Trophoblast cell (in vitro differentiated cells and primary cell): ENCODE data around the gene ZNF320.
A peak's percentile ranks its signal among the peaks of the same experiment; 100 is the strongest.
"Not testable (repeated sequence)": the region's sequence is repeated elsewhere in the genome, so short reads cannot be mapped to it uniquely, and the experiment has no call there.

Experiments used
- DNase-seq, 2 donors: peaks; one replicate each; pipeline ENCODE4 v3.0.0-alpha.2; 2016
- H2AFZ ChIP-seq: 2 replicates; pipeline ENCODE4 v1.6.1; 2013; ENCODE audit warnings: low read length, moderate library complexity, mild to moderate bottlenecking; ENCODE audit not compliant: insufficient read depth, poor library complexity
- H2AK5ac ChIP-seq: 2 replicates; pipeline ENCODE4 v1.6.1; 2013; ENCODE audit warnings: mild to moderate bottlenecking, low read length
- H2BK120ac ChIP-seq: 2 replicates; pipeline ENCODE4 v1.6.1; 2013; ENCODE audit warnings: low read length, mild to moderate bottlenecking, moderate library complexity; ENCODE audit not compliant: insufficient read depth, poor library complexity
- H2BK12ac ChIP-seq: 2 replicates; pipeline ENCODE4 v1.6.1; 2013; ENCODE audit warnings: mild to moderate bottlenecking, low read length, moderate library complexity
- H2BK5ac ChIP-seq: 2 replicates; pipeline ENCODE4 v1.6.1; 2013; ENCODE audit warnings: low read length, low read depth, moderate library complexity, mild to moderate bottlenecking; ENCODE audit not compliant: poor library complexity
- H3K14ac ChIP-seq: 2 replicates; pipeline ENCODE4 v1.6.1; 2013; ENCODE audit warnings: mild to moderate bottlenecking, low read length
- H3K18ac ChIP-seq: 2 replicates; pipeline ENCODE4 v1.6.1; 2013; ENCODE audit warnings: mild to moderate bottlenecking, low read length
- H3K23ac ChIP-seq: 2 replicates; pipeline ENCODE4 v1.6.1; 2013; ENCODE audit warnings: low read length
- H3K27ac ChIP-seq: 2 replicates; pipeline ENCODE4 v1.5.1; 2013; ENCODE audit warnings: low read depth, mild to moderate bottlenecking, inconsistent platforms, low read length, moderate library complexity
- H3K27me3 ChIP-seq: 2 replicates; pipeline ENCODE4 v1.6.1; 2013; ENCODE audit warnings: inconsistent platforms, mild to moderate bottlenecking, low read length, moderate library complexity; ENCODE audit not compliant: insufficient read depth
- H3K36me3 ChIP-seq, 2 experiments: 1 replicate in 1 of 2; 2 replicates in 1 of 2; pipeline ENCODE4 v1.6.1; 2013; ENCODE audit warnings: low read length in 2 of 2, mild to moderate bottlenecking in 2 of 2, moderate library complexity in 1 of 2; ENCODE audit not compliant: insufficient read depth in 2 of 2, control insufficient read depth in 1 of 2
- H3K4ac ChIP-seq: 2 replicates; pipeline ENCODE4 v1.6.1; 2013; ENCODE audit warnings: low read depth, mild to moderate bottlenecking, low read length, moderate library complexity
- H3K4me1 ChIP-seq, 2 experiments: 1 replicate in 1 of 2; 2 replicates in 1 of 2; pipeline ENCODE4 v1.6.1; 2013; ENCODE audit warnings: low read length in 2 of 2, mild to moderate bottlenecking in 2 of 2, moderate library complexity in 1 of 2; ENCODE audit not compliant: insufficient read depth in 2 of 2, control insufficient read depth in 1 of 2
- H3K4me2 ChIP-seq: 2 replicates; pipeline ENCODE4 v1.6.1; 2013; ENCODE audit warnings: inconsistent platforms, mild to moderate bottlenecking, low read length, moderate library complexity
- H3K4me3 ChIP-seq: 2 replicates; pipeline ENCODE4 v1.5.1; 2013; ENCODE audit warnings: mild to moderate bottlenecking, low read depth, low read length, inconsistent platforms
- H3K79me1 ChIP-seq: one replicate; pipeline ENCODE4 v1.6.1; 2013; ENCODE audit warnings: low read length
- H3K79me2 ChIP-seq: 2 replicates; pipeline ENCODE4 v1.6.1; 2013; ENCODE audit warnings: low read length, mild to moderate bottlenecking; ENCODE audit not compliant: control insufficient read depth, insufficient read depth, poor library complexity
- H3K9ac ChIP-seq: 2 replicates; pipeline ENCODE4 v1.6.1; 2013; ENCODE audit warnings: mild to moderate bottlenecking, low read length
- H3K9me3 ChIP-seq: 2 replicates; pipeline ENCODE4 v1.6.1; 2013; ENCODE audit warnings: low read depth, mild to moderate bottlenecking, control low read depth, inconsistent platforms, low read length; ENCODE audit not compliant: insufficient read depth
- H4K12ac ChIP-seq: 2 replicates; pipeline ENCODE4 v1.6.1; 2013; ENCODE audit warnings: low read depth, mild to moderate bottlenecking, low read length, moderate library complexity
- H4K8ac ChIP-seq: 2 replicates; pipeline ENCODE4 v1.6.1; 2013; ENCODE audit warnings: low read depth, mild to moderate bottlenecking, low read length, moderate library complexity
- H4K91ac ChIP-seq: one replicate; pipeline ENCODE4 v1.6.1; 2013; ENCODE audit warnings: low read depth, mild to moderate bottlenecking, low read length, moderate library complexity
- WGBS: extraction: QIAGEN DNeasy Blood & Tissue Kit; methylation state at CpG from one replicate; pipeline ENCODE4 v1.1.7; 2013; ENCODE audit warnings: missing lambda C conversion rate; ENCODE audit not compliant: insufficient read length, insufficient coverage; ENCODE audit errors: extremely low coverage; 5-methylcytosine and 5-hydroxymethylcytosine counted together

Gene ZNF320

DNA sequence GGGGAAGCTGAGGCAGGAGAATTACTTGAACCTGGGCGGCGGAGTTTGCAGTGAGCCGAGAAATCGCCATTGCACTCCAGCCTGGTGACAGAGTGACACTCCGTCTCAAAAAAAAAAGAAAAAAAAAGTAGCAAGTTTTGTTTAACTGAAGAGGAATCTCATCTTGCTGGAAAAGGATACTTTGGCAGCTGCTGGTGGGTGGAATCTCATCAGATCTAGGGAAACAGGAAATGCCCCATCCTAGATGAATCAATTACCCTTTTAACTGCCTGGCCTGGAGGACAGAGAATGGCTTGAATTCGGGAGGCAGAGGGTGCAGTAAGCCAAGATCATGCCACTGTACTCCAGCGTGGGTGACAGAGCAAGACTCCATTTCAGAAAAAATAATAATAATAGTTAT is 8.4 kb downstream of the ZNF320 start:
- Histone ChIP-seq H2AK5ac (no peak overlapping the region), H3K4me3 (no peak overlapping the region), H3K9ac (no peak overlapping the region), H3K27me3 (no peaks in the 10 kb centered on the region), H3K4me1 (peaks cover 10 to 17% of the 10 kb centered on the region in 2 experiments), H4K8ac (no peak overlapping the region), H2AFZ (no peak overlapping the region), H4K12ac (no peak overlapping the region), H3K4me2 (no peak overlapping the region), H3K36me3 (peaks cover 35 to 43% of the 10 kb centered on the region in 2 experiments), H2BK5ac (peak overlapping the region; percentile 10), H3K14ac (no peak overlapping the region), H2BK120ac (no peak overlapping the region), H3K27ac (no peak overlapping the region), H4K91ac (no peak overlapping the region), H2BK12ac (peak overlapping the region; percentile 44), H3K23ac (no peak overlapping the region), H3K79me2 (peaks cover 9% of the 10 kb centered on the region), H3K79me1 (peaks cover 13% of the 10 kb centered on the region), H3K4ac (no peak overlapping the region), H3K9me3 (no peaks in the 10 kb centered on the region), H3K18ac (no peak overlapping the region)
- no CpG with 5 or more reads among the region's 7 CpGs for WGBS
- DNase-seq: peak; percentile 74 to 83

DNA sequence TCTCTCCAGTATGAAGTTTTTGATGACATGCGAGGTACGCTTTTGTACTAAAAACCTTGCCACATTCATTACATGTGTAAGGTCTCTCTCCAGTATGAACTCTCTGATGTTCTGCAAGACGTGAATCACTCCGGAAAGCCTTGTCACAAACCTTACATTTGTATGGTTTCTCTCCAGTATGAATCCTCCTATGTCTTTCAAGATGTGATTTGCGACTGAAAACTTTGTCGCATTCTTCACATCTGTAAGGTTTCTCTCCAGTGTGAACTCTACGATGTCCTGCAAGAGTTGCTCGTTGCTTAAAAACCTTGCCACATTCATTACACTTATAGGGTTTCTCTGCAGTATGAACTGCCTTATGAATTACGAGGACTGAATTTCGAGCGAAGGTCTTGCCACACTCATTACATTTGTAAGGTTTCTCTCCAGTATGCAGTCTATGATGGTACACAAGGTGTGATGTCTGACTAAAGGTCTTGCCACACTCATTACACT is 16.5 kb downstream of the ZNF320 start:
- no peak overlapping the region for H3K18ac ChIP-seq
- H3K79me2 ChIP-seq: no peaks in the 10 kb centered on the region
- H3K36me3 ChIP-seq: peaks cover 30 to 50% of the 10 kb centered on the region in 2 experiments
- no peak overlapping the region for H2BK12ac ChIP-seq
- H3K9me3 ChIP-seq: peaks cover 4% of the 10 kb centered on the region
- H3K14ac ChIP-seq: no peak overlapping the region
- no peak overlapping the region for H3K23ac ChIP-seq
- no peak overlapping the region for H3K4me2 ChIP-seq
- H2AFZ ChIP-seq: no peak overlapping the region
- no peak overlapping the region for H2BK120ac ChIP-seq
- H3K79me1 ChIP-seq: no peaks in the 10 kb centered on the region
- no peak overlapping the region for H3K4ac ChIP-seq
- no peak overlapping the region for H4K8ac ChIP-seq
- H2BK5ac ChIP-seq: no peak overlapping the region
- no CpG with 5 or more reads among the region's 11 CpGs for WGBS
- H3K4me3 ChIP-seq: no peak overlapping the region
- no peak overlapping the region for H4K12ac ChIP-seq
- no peak overlapping the region for H3K9ac ChIP-seq
- H2AK5ac ChIP-seq: no peak overlapping the region
- H3K27me3 ChIP-seq: no peaks in the 10 kb centered on the region
- H4K91ac ChIP-seq: no peak overlapping the region
- DNase-seq: no peak
- H3K4me1 ChIP-seq: no peaks in the 10 kb centered on the region
- H3K27ac ChIP-seq: no peak overlapping the region

DNA sequence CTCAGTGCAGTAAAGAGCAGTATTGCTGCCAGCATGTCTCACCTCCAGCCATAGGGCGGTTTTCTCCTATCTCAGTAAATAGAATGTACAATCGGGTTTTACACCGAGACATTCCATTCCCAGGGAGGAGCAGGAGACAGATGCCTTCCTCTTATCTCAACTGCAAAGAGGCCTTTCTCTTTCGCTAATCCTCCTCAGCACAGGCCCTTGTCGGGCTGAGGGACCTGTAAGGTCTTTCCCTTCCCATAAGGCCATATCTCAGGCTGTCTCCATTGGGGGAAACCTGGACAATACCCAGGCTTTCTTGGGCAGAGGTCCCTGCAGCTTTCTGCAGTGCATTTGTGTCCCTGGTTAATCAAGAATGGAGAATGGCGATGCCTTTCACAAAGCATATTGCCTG is 24.4 kb downstream of the ZNF320 start:
- not testable (repeated sequence) for H3K79me2 ChIP-seq, H2BK5ac ChIP-seq, H3K9ac ChIP-seq, H3K36me3 ChIP-seq, H3K4me3 ChIP-seq, H3K4me1 ChIP-seq, H3K4me2 ChIP-seq, H3K23ac ChIP-seq, H3K9me3 ChIP-seq, H2BK12ac ChIP-seq, H4K12ac ChIP-seq, H2AFZ ChIP-seq, H3K18ac ChIP-seq, H3K14ac ChIP-seq, H3K27me3 ChIP-seq, H3K4ac ChIP-seq, H2AK5ac ChIP-seq, H3K27ac ChIP-seq, H2BK120ac ChIP-seq, H4K8ac ChIP-seq, H4K91ac ChIP-seq, H3K79me1 ChIP-seq
- no CpG with 5 or more reads among the region's 6 CpGs for WGBS
- DNase-seq: peak; percentile 8 to 39

DNA sequence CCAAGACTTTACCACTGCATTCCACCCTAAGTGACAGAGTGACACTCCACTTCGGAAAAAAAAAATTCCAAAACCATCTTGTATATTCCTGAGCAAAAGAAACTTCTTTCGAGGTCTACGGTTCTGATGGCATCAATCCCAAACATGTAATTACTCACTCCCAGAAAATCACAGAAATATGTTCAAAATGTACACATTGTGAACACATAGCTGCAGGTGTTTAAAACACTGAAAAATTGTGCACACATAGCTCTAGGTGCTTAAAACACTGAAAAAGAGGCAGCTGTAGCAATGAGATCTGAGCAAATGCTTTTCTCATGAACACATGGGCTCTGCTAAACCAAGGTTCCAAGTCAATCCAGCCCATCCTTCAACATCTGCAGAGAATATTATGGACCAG is 26.0 kb downstream of the ZNF320 start:
- Histone ChIP-seq H3K4ac (no peak overlapping the region), H3K4me2 (no peak overlapping the region), H3K27ac (no peak overlapping the region), H3K14ac (no peak overlapping the region), H3K4me3 (no peak overlapping the region), H3K27me3 (no peaks in the 10 kb centered on the region), H3K36me3 (no peaks in the 10 kb centered on the region), H4K8ac (no peak overlapping the region), H2BK5ac (no peak overlapping the region), H3K9ac (no peak overlapping the region), H2AK5ac (no peak overlapping the region), H3K18ac (no peak overlapping the region), H4K12ac (no peak overlapping the region), H4K91ac (no peak overlapping the region), H3K79me2 (no peaks in the 10 kb centered on the region), H2BK120ac (no peak overlapping the region), H3K79me1 (no peaks in the 10 kb centered on the region), H3K9me3 (no peaks in the 10 kb centered on the region), H2BK12ac (no peak overlapping the region), H2AFZ (no peak overlapping the region), H3K4me1 (peaks cover 2 to 3% of the 10 kb centered on the region in 2 experiments), H3K23ac (no peak overlapping the region)
- DNase-seq: peak; percentile 68 to 90
- no CpG with 5 or more reads among the region's 3 CpGs for WGBS
